ENCODE measurements around the gene SSBP3.

Gene SSBP3

DNA sequence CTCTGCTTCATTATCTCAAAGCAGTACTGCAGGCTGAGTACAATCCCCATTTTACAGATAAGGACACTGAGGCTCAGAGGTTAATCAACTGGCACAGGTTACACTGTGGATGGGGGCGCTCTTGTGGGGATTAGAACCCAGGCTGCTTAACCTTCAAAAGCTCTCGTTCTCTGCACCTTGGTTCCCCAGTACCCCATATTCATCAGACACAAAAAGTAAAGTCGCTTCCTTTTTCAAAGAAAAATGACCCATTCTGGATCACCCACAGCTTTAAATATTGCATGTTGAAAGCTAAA lies 20.5 kb downstream of the SSBP3 start:
- DNase-seq (ENCODE audit: low read depth): no peak
- H3K4me3 ChIP-seq (replicated peaks; ENCODE audit: low read depth, low read length): no peak overlapping the region
- no peak for TF ChIP-seq CTCF (IDR thresholded peaks at IDR 0.05; ENCODE audit: low read length, missing control alignments)

- peak; percentile 46 for DNase-seq (ENCODE audit: low read depth)
- H3K4me3 ChIP-seq (replicated peaks; ENCODE audit: low read depth, low read length): no peak overlapping the region
- TF ChIP-seq CTCF (IDR thresholded peaks at IDR 0.05; ENCODE audit: low read length, missing control alignments): no peak
Observed at GRCh38 chr1:54384918-54385726, 21.1 kb downstream of the SSBP3 start.

DNA sequence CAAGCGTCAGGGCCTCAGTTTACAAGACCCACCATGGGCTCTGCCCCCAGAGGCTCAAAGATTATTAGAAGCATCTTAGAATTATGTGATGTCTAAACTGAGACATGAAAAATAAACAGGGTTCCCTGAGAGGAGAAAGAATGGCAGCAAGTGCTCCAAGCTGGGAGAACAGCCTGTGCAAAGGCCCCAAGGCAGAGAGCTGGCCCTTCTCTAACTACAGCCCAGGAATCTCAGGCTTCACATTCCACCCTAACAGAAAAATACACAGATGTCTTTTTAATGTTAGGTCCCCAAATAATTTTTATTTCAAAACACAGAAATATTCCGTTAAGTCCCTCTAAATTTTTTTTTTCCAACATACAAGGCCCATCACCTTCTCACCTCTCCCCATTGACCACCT lies 21.7 kb downstream of the SSBP3 start:
- TF ChIP-seq CTCF (IDR thresholded peaks at IDR 0.05; ENCODE audit: low read length, missing control alignments): no peak
- no peak for DNase-seq (ENCODE audit: low read depth)
- H3K4me3 ChIP-seq (replicated peaks; ENCODE audit: low read depth, low read length): no peak overlapping the region

DNA sequence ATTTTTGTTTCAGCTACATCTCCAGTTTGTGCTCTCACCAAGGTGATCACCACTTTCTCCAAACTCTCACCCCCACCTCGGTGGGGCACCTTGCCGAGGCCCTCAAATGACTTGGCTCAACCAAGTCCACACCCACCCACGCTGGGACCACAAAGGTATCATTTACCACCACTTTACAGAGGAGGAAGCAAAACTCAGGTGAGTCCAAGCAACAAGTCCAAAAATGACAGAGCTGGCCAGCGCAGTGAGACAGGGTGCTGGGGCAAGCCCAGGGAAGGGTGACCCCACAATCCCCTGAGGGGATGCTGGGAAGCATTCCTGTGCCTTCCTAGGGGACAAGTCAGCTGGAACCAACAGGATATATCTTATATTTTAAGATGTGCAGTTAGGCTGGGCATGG lies 24.7 kb downstream of the SSBP3 start:
- H3K4me3 ChIP-seq (replicated peaks; ENCODE audit: low read depth, low read length): no peak overlapping the region
- no peak for DNase-seq (ENCODE audit: low read depth)
- TF ChIP-seq CTCF (IDR thresholded peaks at IDR 0.05; ENCODE audit: low read length, missing control alignments): no peak

DNA sequence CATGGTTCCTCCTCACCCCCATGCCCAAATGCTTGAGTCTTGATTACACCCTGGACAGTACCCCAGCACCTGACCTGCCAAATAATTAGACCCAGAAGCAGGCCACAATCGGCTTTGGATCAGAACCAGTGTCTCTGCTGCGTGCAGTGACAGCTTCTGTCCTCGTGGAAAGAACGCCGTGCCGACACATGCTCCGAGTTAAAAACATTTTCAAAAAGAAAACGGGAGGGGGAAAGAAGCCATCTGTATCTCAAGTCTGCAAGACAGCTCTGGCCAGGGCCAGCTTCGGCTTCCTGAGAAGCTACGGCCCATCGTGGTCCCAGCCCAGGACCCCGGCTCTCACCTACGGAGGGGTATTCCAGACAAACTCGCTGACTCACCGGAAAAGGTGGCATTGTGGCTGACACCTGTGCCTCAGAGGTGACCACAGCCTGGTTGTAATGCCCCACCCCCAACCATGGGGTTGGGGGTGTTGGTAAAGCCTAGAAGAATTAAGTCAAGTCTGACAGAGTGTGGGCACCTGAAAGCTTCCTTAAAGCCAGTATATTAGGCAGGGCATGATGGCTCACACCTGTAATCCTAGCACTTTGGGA lies 25.8 kb downstream of the SSBP3 start:
- no peak overlapping the region for H3K4me3 ChIP-seq (replicated peaks; ENCODE audit: low read depth, low read length)
- no peak for DNase-seq (ENCODE audit: low read depth)
- TF ChIP-seq CTCF (IDR thresholded peaks at IDR 0.05; ENCODE audit: low read length, missing control alignments): no peak

- no peak for DNase-seq (ENCODE audit: low read depth)
- H3K4me3 ChIP-seq (replicated peaks; ENCODE audit: low read depth, low read length): no peak overlapping the region
- TF ChIP-seq CTCF (IDR thresholded peaks at IDR 0.05; ENCODE audit: low read length, missing control alignments): no peak
Observed at GRCh38 chr1:54379555-54380289, 26.5 kb downstream of the SSBP3 start.

Data from fibroblast of pulmonary artery (primary cell).